T-helper 2 cell (primary cell): ENCODE data around the gene CCL18.
A peak's percentile ranks its signal among the peaks of the same experiment; 100 is the strongest.
"Not testable (repeated sequence)": the region's sequence is repeated elsewhere in the genome, so short reads cannot be mapped to it uniquely, and the experiment has no call there.

Source experiments
- DNase-seq, 5 experiments: peaks; one replicate each; pipeline versions ENCODE4 v3.0.0 to v3.0.0-alpha.2; 2012 to 2022
- total RNA-seq, 2 donors: gene quantifications; one replicate each; lab custom pipeline; 2026; lab: John Stamatoyannopoulos, UW

CCL18 gene, protein sequence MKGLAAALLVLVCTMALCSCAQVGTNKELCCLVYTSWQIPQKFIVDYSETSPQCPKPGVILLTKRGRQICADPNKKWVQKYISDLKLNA
- total RNA-seq: 0 reads per million in 2 donors

DNA sequence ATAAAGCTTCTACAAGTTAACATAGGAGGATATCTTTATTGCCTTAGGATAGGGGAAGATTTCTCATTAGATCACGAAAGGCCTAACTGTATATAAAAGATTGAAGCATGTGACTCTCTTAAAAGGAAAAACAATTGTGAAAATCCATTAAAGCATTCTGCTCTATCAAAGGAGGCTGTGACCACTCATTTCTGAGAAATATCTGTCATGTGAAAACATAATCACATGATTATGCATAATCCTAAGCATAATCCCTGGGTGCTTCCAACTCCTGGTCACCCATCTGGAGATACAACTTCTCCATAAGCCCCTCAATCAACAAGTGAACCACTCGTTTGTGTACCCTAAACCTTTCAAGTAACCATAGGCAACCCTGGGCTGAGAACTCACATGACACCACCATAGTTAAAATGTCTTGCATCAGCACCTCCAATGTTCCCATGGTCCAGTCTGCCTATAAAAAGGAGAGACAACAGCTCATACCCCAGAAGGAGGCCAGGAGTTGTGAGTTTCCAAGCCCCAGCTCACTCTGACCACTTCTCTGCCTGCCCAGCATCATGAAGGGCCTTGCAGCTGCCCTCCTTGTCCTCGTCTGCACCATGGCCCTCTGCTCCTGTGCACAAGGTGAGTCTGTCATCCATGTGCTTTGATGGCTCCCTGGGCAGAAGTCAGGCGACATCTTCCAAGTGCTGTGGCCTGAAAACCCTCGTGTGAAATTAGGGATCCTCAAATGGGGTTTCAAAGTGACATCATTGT, at the start of gene CCL18:
Gene CCL18 (plus strand): TSS at position 487 of the 756 bp plus-strand sequence. CDS start 71 bp downstream, at position 558.
- no peak for DNase-seq

DNA sequence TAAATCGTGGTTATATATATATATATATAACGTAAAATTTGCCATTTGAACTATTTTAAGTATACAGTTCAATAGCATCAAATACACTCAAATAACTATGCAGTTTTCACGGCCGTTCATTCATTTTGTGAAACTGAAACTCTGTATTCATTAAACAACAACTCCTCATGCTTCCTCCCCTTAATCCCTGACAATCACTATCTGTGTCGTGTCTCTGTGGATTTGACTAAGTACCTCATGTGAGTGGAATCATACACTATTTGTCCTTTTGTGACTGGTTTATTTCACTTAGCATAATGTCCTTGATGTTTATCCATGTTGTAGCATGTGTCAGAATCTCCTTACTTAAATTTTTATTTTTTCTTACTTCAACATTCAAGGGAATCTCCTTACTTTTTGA, 49.1 kb upstream of the CCL18 start:
- no peak for DNase-seq

DNA sequence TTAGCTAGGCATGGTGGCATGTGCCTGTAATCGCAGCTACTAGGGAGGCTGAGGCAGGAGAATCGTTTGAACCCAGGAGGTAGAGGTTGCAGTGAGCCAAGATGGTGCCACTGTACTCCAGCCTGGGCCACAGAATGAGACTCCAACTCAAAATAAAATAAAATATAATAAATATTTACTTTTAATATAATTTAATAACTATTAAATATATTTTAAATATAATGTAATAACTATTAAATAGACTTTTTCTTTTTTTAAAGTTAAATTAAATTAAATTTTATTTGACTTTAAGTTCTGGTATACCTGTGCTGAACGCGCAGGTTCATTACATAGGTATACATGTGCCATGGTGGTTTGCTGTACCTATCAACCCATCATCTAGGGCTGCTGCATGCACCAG, 48.2 kb upstream of the CCL18 start:
- DNase-seq: not testable (repeated sequence)

DNA sequence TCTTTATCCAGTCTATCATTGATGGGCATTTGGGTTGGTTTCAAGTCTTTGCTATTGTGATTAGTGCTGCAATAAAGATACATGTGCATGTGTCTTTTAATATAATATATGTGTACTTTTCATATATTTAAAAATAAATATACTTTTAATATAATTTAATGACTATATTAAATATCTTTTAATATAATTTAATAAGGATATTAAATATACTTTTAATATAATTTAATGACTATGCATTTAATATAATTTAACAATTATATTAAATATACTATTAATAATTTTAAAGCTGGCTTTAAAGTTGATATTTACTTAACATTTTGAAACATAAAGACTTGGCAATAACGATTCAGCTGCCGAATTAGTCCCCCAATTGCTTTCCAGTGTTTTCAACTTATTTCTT, 47.5 kb upstream of the CCL18 start:
- no peak for DNase-seq

DNA sequence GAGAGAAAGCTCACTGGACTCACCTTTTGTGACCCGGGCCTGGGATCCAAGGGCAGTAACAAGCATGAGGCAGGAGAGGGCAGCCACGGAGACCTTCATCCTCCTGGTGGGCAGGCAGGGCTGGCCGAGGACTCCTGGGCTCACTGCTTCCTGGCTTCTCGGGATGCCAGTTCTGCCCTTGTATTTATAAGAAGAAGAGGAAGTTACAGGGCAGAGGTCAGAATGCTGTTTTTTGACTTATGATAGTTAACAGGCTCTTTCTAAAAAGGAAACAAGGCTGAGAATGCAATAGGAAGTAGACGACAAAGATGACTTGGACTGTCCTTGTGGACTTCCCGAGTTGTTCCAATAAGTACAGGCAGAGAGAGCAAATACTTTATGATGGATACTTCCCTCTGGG, 46.3 kb upstream of the CCL18 start, which contains the start of gene CCL23:
Gene CCL23 (minus strand): TSS at position 174 of the 400 bp plus-strand sequence. CDS start 75 bp downstream, at position 99.
- DNase-seq: no peak

DNA sequence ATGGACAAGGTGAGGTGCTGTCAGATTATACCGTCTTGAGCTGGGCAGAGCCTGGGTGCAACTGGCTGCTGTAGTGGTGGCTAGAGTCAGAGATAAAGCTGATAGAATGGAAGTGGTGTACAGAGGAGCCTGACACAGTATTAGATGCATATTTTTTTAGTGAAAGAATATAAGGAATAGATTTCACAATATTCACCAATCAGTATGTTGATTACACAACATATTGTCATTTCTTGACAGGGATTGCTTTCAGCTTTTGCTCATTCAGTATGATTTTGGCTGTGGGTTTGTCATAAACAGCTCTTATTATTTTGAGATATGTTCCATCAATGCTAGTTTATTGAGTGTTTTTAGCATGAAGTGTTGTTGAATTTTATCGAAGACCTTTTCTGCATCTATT, 44.6 kb upstream of the CCL18 start:
- no peak for DNase-seq

DNA sequence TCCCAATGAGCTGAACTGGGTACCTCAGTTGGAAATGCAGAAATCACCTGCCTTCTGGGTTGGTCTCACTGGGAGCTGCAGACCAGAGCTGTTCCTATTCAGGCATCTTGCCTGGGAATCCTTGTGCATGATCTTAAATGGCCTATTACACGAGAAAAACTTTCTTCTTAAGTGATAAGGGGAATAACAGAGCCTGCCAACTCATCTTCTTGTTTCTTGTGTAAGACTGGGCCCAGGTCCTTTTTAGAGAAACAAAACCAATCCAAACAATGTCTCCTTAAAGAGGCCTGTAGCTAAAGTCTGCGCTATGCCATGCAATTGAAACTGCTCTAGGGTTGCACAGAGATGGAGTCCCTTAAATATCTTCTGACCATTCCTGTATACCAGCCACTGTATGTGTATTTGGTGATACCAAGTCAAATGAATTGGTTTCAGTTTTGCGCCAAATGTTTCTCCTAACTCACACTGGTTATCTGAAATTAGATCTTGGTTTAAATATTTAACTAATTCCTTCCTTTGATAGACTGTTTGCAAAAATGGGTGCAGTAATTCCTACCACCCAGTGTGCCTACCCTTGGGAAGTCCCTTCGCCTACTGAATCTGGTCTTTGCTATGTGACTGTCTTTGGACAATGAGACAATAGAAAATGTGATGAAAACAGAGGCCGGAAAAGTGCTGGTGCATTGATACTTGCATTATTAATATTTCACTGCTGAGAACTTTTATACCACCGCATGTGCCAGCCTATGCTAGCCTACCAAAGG, 39.8 kb upstream of the CCL18 start:
- DNase-seq: no peak

DNA sequence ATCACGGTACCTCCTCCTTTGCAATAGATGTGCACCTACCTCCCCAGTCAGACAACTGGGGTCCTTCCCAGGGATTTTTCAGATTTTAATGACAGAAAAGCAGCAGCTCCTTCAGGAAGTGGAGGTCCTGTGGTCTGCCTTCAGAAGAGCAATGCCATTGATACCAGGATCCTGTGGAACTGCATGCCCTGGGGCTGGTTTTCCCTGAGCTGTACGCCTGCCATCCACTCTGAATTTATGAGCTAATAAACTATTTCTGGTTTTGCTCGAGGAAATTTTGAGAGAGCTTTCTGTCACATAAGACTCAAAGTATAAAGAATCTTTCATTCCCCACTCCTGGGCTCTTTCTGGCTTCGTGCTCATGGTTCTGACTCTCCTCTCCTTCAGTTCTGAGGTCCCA, 36.3 kb upstream of the CCL18 start:
- DNase-seq: no peak

DNA sequence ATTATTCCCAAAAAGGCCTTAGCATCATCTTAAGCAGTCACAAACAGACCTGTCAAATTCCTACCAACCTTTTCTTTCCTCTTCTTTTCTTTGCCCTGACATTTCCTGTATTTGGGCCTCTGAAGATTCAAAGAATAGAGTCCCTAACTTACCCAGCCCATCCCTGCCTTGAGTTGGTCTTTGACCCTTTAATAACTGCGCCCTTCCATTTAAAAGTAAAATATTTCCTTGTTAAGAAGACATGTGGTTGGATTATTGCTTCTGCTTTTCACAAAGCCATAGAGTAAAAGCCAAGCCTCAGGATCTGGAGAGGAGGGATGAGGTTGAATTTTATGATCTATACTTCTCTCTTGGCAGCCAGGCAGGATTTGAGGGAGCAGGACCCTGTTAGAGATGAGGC, 33.1 kb upstream of the CCL18 start:
- DNase-seq: no peak

DNA sequence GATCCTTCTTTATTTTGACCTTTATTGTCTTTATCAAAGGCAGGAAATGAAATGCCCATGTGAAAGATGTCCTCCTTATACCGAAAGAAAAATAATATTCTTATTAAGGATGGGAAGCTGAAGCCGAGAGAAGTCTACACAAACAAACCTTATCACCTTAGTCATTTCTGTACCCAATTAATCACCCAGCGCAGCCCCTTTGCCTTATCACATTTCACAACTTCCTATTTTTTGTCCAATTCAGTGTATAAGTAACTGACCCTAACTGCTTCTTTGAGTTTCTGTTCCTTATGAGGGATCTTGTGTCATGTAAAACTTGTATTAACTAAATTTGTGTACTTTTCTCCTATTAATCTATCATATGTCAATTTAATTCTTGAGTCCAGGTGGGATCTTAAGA, 29.9 kb upstream of the CCL18 start:
- no peak for DNase-seq

DNA sequence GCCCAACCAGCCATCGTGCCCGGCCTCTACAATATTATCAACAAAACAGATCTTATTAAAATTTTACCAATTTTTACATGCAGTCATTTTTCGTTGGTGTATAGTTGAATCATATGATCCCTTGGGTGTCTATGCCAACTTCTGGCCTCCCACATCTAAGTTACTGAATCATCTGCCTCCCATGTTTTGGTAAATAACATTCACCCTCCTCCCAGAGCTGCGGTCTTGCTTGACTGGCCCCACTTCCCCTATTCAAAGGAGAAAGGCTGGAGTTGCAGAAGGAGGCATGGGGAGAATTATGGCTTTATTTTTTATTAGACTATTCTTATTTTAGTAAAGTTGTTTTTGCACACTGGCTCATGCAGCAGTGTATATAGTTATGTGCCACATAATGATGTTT, 27.8 kb upstream of the CCL18 start:
- no peak for DNase-seq

DNA sequence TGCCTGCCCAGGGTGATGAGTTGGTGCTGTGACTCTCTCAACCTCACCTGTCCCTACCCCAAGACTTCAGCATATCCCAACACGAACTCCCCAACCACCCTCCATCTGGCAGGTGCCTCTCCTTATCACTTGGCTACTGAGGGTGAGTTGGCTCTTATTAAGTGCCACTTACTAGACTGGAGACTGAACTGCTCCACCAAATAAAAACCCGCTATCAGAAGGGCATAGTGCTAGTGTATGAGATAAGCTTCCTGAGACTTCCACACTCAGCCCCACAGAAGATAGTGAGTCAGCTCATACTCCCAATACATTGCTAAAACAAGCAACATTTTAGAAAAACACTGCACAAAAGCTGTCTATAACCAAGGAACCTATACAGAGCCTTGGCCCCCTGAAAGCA, 16.0 kb upstream of the CCL18 start:
- no peak for DNase-seq

DNA sequence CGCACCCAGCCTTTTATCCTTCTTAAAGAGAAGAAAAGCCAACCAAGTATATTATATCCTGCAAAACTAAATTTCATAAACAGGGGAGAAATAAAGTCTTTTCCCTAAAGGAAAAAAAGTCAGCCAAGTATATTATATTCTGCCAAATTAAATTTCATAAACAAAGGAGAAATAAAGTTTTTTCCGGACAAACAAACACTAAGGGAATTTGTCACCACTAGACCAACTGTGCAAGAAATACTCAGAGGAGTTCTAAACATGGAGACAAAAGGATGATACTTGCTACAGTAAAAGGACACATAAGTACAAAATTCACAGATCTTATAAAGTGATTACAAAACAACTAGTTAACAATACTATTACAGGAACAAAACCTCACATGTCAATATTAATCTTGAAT, 14.4 kb upstream of the CCL18 start:
- DNase-seq: no peak

DNA sequence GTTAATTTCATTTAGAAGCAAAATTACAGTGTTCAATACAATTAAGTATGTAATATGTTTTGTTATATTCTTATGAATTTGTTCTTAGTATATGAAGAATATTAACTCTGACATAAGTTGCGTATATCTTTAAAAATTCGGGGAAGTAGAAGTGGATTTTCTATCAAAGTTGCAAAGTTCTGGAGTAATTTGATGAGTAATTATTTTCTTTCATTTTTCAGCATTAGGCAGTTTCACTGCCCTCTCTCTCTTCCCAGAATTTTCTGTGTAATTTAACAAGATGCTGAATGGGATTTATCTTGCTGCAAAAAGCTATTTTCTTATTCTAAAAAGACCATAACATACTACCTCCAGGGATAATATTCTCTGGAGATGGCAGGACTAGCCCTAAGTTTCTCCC, 8.9 kb upstream of the CCL18 start:
- no peak for DNase-seq

DNA sequence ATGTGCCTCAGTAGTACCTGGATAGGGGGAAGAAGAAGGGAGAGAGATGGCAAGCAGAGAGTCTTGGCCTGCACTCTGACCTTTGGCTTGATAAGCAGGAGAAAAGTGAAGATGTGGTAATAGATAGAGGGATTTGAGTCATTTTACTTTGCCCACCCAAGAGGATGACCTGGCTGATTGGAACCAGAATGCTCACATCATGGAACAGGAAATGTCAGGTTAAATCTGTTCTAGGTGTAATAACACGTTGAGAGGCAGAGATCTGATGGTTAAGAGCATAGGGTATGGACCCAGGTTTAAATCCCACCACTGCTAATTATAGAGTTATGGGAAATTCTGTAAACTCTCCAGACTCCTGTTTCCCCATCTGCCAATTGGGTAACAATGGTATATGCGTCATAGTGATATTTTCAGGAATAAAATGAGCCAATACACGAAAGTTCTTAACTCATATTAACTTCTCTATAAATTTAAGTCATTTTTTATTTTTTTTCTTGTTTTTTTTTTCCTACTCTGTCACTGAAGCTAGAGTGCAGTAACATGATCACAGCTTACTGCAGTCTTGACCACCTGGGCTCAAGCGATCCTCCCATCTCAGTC, 8.1 kb upstream of the CCL18 start:
- no peak for DNase-seq

DNA sequence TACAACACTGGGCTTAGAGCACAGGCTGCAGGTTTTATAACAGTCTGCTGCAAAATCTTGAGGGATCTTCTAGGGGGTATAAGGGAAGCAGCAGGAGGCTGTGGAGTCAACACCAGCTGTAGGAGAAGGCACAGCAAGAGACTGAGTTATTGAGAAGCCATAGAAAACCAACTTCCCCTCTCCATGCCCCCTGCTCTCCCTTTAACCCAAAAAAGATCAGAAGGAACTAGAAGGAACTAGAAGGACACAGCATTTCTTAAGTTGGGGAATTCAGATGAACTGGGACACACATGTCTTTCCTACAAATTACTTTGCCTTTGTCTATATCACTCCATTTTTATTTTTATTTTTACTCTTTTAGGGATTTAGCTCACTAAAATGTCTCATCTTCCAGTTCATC, 6.2 kb upstream of the CCL18 start:
- DNase-seq: no peak

DNA sequence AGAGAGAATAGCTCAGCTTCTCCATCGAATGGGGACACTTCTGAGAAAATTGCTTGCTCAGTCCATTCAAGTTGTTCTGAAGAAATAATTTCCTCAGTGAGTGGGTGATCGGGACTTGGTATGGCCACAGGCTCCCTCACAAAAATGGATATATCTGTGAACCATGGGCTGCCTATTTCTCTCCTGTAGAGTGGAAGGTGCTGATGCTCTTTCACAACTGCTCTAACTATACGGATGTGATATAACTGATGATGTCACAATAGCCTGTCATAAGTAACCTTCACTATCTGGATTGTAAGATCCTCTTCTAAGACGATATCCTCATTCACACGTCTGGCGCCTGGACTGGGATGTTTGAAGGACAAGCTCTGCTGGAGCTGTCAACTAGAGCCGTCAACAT, 4.7 kb upstream of the CCL18 start:
- no peak for DNase-seq

DNA sequence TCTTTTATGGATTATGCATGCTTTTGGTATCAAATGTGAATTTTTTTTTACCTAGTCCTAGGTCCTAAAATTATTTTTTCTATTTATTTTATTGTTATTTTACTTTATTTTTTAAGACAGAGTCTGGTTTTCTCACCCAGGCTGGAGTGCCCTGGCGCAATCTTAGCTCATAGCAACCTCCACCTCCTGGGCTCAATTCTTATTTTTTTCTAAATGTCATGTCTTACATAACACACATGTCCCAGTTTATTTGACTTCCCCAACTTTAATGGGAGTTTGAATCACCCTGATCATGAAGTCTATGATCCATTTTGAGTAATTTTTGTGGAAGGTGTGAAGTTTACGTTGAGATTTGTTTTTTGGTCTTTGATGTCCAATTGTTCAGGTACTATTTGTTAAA, 3.3 kb upstream of the CCL18 start:
- DNase-seq: no peak

DNA sequence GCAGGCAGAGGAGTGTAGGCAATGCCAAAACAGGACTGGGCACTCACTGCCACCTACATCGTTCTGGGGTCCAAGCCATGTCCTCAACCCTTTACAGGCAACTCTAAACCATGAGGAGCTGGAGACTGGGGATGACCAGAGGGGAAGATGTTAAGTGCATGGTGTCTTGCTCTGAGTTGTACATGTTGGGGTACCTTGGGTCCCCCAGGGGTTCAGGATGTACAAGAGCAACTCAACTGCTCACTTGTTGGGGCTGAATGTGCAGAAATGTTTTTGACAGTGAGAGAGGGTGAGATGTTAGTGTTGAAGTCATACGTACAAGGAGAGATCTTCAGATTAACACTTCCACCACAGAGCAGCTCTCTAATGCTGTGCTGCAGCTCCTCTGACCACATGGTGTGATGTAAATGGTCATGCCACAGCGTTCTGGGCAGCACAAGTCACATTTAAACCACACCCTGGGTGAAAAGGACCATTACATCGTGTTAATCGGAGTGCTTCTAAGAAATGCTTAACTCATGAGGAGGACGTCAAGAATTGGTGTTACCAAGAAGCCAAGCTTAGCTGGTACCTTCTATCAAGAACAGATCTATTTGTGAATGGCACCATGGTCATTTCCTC, 2.4 kb downstream of the CCL18 start:
- peak in 2 of 5 experiments; percentile 63 to 86 for DNase-seq

DNA sequence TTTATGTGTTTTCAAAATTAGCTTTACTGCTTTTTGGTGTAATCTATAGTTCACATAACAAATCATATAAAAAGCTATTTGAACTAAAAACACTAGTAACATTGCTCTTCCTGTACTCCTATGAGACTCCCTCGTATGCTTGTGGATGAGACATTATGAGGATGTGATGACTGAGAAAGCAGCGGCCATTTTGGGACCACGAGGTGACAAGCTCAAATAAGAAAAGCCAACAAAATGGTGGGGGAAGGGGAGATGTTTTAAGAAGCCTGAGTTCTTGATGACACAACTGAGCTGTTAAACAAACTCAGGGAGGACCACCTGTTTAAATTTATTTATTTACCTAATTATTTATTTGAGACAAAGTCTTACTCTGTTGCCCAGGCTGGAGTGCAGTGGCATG, 4.5 kb downstream of the CCL18 start:
- no peak for DNase-seq

DNA sequence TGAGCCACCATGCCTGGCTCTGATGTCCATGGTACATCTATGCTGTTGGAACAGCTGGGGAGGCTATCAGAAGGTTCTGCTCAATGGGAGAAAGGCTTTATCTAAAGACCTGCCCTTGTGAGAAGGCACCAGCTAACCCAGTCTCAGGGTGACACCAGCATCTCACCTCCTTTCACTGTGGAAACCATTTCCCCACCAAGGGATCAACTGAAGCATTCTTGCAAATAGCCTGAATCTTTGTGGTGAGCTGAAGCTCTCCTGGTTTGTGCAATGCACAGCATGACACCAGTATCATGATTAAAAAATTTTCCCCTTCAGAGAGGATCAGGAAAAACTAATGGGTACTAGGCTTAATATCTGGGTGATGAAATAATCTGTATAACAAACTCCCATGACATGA, 5.1 kb downstream of the CCL18 start:
- DNase-seq: no peak

DNA sequence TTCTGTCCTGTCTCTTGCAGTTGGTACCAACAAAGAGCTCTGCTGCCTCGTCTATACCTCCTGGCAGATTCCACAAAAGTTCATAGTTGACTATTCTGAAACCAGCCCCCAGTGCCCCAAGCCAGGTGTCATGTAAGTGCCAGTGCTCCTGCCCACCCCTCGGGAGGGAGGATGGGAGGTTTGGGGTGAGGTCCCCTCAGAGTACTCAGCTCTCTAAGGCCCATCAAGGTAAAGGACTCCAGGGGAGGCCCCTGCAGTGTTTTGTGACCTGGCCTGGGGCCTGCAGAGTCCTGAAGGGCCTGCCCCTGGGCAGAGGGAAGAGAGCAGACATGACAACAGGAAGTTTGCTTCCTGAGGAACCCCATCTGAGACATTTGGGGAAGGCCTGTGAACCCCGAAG, 6.4 kb downstream of the CCL18 start:
- DNase-seq: no peak

DNA sequence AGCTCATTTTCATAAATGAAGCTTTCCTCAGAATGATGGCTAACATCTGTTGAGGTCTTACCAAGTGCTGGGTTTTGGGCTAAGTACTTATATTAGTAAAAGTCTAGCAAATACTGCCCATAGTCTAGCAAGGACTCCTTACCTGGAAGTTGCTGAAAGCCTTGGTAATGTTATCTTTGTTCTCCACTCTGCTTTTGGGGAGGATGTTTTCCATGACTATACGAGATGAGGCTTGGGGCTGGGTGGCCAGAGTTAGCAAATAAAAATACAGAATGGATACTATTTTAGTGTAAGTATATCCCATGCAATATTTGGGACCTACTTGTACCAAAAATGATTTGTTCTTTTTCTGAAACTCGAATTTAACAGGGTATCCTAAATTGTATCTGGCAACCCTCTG, 7.7 kb downstream of the CCL18 start:
- no peak for DNase-seq
